Activated CD4-positive, alpha-beta T cell treated with anti-CD3 and anti-CD28 coated beads, Interleukin-2, amount 50 U/mL, for 4 hours (primary cell): ENCODE results near the gene LTB4R.
"Not testable (repeated sequence)": the region's sequence is repeated elsewhere in the genome, so short reads cannot be mapped to it uniquely, and the experiment has no call there.

Experiments
- DNase-seq, 2 experiments: peaks; one replicate each; pipeline ENCODE4 v3.0.0-alpha.2; 2020

LTB4R gene

GRCh38 chr14:24348186-24348585, 36.9 kb downstream of the LTB4R start:
- no peak for DNase-seq

- DNase-seq = no peak
Measured at GRCh38 chr14:24349742-24350141, 38.4 kb downstream of the LTB4R start.

- DNase-seq = no peak
Measured at GRCh38 chr14:24351517-24351916, 40.2 kb downstream of the LTB4R start.

- DNase-seq = no peak
Measured at GRCh38 chr14:24353559-24354481, 42.5 kb downstream of the LTB4R start.

- not testable (repeated sequence) for DNase-seq
Measured at GRCh38 chr14:24354482-24354825, 43.2 kb downstream of the LTB4R start.

GRCh38 chr14:24355009-24355408, 43.7 kb downstream of the LTB4R start:
- no peak for DNase-seq

- no peak for DNase-seq
Measured at GRCh38 chr14:24356208-24356607, 44.9 kb downstream of the LTB4R start.

GRCh38 chr14:24360281-24360680, 49.0 kb downstream of the LTB4R start:
- no peak for DNase-seq

- no peak for DNase-seq
Measured at GRCh38 chr14:24361326-24361725, 50.0 kb downstream of the LTB4R start.

- no peak for DNase-seq
Measured at GRCh38 chr14:24362241-24362960, 51.1 kb downstream of the LTB4R start.

- DNase-seq = no peak
Measured at GRCh38 chr14:24363401-24363800, 52.1 kb downstream of the LTB4R start.

GRCh38 chr14:24364841-24365240, 53.5 kb downstream of the LTB4R start:
- DNase-seq = no peak

GRCh38 chr14:24365600-24366412, 54.5 kb downstream of the LTB4R start:
- peak; percentile 42 to 51 for DNase-seq

- DNase-seq = no peak
Measured at GRCh38 chr14:24366413-24366720, 55.1 kb downstream of the LTB4R start.

- DNase-seq = no peak
Measured at GRCh38 chr14:24366721-24367513, 55.6 kb downstream of the LTB4R start.
